Stimulated activated CD4-positive, alpha-beta T cell treated with anti-CD3 and anti-CD28 coated beads, TNF-alpha, amount 100 ng/mL, for 24 hours (primary cell): ENCODE data around the gene CHD3.

ENCODE experiments used
- DNase-seq, 3 experiments: peaks; one replicate each; pipeline ENCODE4 v3.0.0-alpha.2; 2020; ENCODE audit warnings: low read depth in 3 of 3

The CHD3 gene

GRCh38 chr17:7864995-7865650 lies 23.5 kb upstream of the CHD3 start:
- DNase-seq = no peak

GRCh38 chr17:7867881-7868329 lies 20.7 kb upstream of the CHD3 start:
- no peak for DNase-seq

- no peak for DNase-seq
These were observed 15.5 kb upstream of the CHD3 start for GRCh38 chr17:7873051-7873450.

- no peak for DNase-seq
These were observed 12.7 kb upstream of the CHD3 start for GRCh38 chr17:7875804-7876370.

- DNase-seq = no peak
These were observed 10.4 kb upstream of the CHD3 start for GRCh38 chr17:7878234-7878633.

- DNase-seq = no peak
These were observed 8.3 kb upstream of the CHD3 start for GRCh38 chr17:7880076-7880868.

- no peak for DNase-seq
These were observed 7.1 kb upstream of the CHD3 start for GRCh38 chr17:7881276-7882054.

- DNase-seq = no peak
These were observed 6.5 kb upstream of the CHD3 start for GRCh38 chr17:7882068-7882467.

GRCh38 chr17:7882629-7883028 lies 6.0 kb upstream of the CHD3 start:
- no peak for DNase-seq

- peak in 1 of 3 experiments; percentile 27 for DNase-seq
These were observed 4.7 kb upstream of the CHD3 start for GRCh38 chr17:7883781-7884386.

- peak in 1 of 3 experiments; percentile 47 for DNase-seq
These were observed 3.8 kb upstream of the CHD3 start for GRCh38 chr17:7884581-7885366.

- DNase-seq = peak in 1 of 3 experiments; percentile 41
These were observed 3.0 kb upstream of the CHD3 start for GRCh38 chr17:7885367-7886226.

GRCh38 chr17:7886227-7887037 lies 2.2 kb upstream of the CHD3 start:
- DNase-seq = peak in 1 of 3 experiments; percentile 54

GRCh38 chr17:7887038-7887481 lies 1.5 kb upstream of the CHD3 start:
- DNase-seq = no peak

- peak; percentile 81 to 89 (median 88) for DNase-seq
These were observed 956 bp upstream of the CHD3 start for GRCh38 chr17:7887482-7888183.

GRCh38 chr17:7889166-7889955 lies 772 bp downstream of the CHD3 start:
- DNase-seq = peak in 1 of 3 experiments; percentile 34

- DNase-seq = no peak
These were observed 4.7 kb downstream of the CHD3 start for GRCh38 chr17:7893187-7893880.
